A549 (cell line): Measurements from ENCODE around the gene ADAMTS12. TPM values are rescaled to one million over a fixed set of nuclear protein-coding genes. Genes with fewer than 3 reads are reported as not detected.

Source experiments
- ATAC-seq, 2 experiments: fragments of 200-7000 bp in 1 of 2; fragments of >200 bp in 1 of 2; cut with Nextera tagmentation in 1 of 2; cut with Tn5 transposase in 1 of 2; 3 replicates each; pipeline versions ENCODE4 v1.8.0 to v1.9.1; 2018 to 2020; ENCODE audit warnings: mild to moderate bottlenecking in 1 of 2, moderate library complexity in 1 of 2
- CTCF ChIA-PET: fragments of 300-600 bp; sonication (Branson Sonifier 250); formaldehyde crosslinking; extraction: SDS; loops from one replicate; lab custom pipeline; 2021; ENCODE audit warnings: antibody characterized with exemption, inconsistent platforms; lab: Yijun Ruan, JAX
- POLR2A ChIA-PET: fragments of 350-600 bp; formaldehyde crosslinking; extraction: SDS; loops from one replicate; lab custom pipeline; 2021; ENCODE audit warnings: antibody characterized with exemption, inconsistent platforms; lab: Yijun Ruan, JAX
- DNase-seq, 2 experiments: peaks; one replicate each; pipeline versions ENCODE4 v3.0.0 to v3.0.0-alpha.2; 2011 to 2016; ENCODE audit warnings: low read depth in 1 of 2, low spot score in 1 of 2
- FAIRE-seq: peaks from 2 replicates; lab custom pipeline; 2011; peaks lifted over from hg19 to GRCh38; lab: Jason Lieb, UNC
- H3K27ac ChIP-seq, 2 experiments: fragments of >200 bp; sonication (Bioruptor Twin); formaldehyde crosslinking; 3 replicates each; pipeline ENCODE4 v1.5.1; 2016 to 2017
- H3K4me1 ChIP-seq: fragments of >200 bp; sonication (Bioruptor Twin); formaldehyde crosslinking; 3 replicates; pipeline ENCODE4 v1.6.1; 2016
- H3K4me2 ChIP-seq: fragments of >200 bp; sonication (Bioruptor Twin); formaldehyde crosslinking; 3 replicates; pipeline ENCODE4 v1.6.1; 2016
- H3K4me3 ChIP-seq: fragments of >200 bp; sonication (Bioruptor Twin); formaldehyde crosslinking; 3 replicates; pipeline ENCODE4 v1.5.1; 2016
- H3K9me3 ChIP-seq: fragments of >200 bp; sonication (Bioruptor Twin); formaldehyde crosslinking; 3 replicates; pipeline ENCODE4 v1.6.1; 2016
- BCL3 ChIP-seq: fragments of >200 bp; sonication (Bioruptor Twin); formaldehyde crosslinking; IDR thresholded peaks from 3 replicates; pipeline ENCODE4 v1.6.1; 2016
- CBX8 ChIP-seq: fragments of 200-600 bp; sonication (generic); IDR thresholded peaks from 2 replicates; pipeline ENCODE4 v1.6.1; 2016
- CHD2 ChIP-seq: fragments of 150-350 bp; IDR thresholded peaks from 2 replicates; pipeline ENCODE4 v1.6.1; 2014; ENCODE audit warnings: low read length; ENCODE audit not compliant: partially characterized antibody
- CHD4 ChIP-seq: fragments of 200-600 bp; sonication (generic); IDR thresholded peaks from 2 replicates; pipeline ENCODE4 v1.6.1; 2016; ENCODE audit warnings: antibody characterized with exemption, mild to moderate bottlenecking, borderline replicate concordance
- CTCF ChIP-seq: fragments of >200 bp; sonication (Bioruptor Twin); formaldehyde crosslinking; IDR thresholded peaks from 3 replicates; pipeline ENCODE4 v1.5.1; 2016
- EHMT2 ChIP-seq: fragments of 200-600 bp; sonication (generic); IDR thresholded peaks from 2 replicates; pipeline ENCODE4 v1.6.1; 2016; ENCODE audit warnings: antibody characterized with exemption, low read depth, mild to moderate bottlenecking, moderate library complexity
- ESRRA ChIP-seq: fragments of 150-350 bp; IDR thresholded peaks from 2 replicates; pipeline ENCODE4 v1.6.1; 2014; ENCODE audit warnings: mild to moderate bottlenecking, low read length, borderline replicate concordance
- FOXS1 ChIP-seq: fragments of 250-450 bp; sonication (Bioruptor Pico); IDR thresholded peaks from 2 replicates; pipeline ENCODE4 v1.5.0; 2020; ENCODE audit warnings: mild to moderate bottlenecking, moderate library complexity
- GATA3 ChIP-seq: IDR thresholded peaks from 2 replicates; pipeline ENCODE4 v1.6.1; 2012; ENCODE audit warnings: borderline replicate concordance
- JUN ChIP-seq, 2 experiments: fragments of >200 bp; sonication (Bioruptor Twin); formaldehyde crosslinking; IDR thresholded peaks; 2 replicates in 1 of 2; 3 replicates in 1 of 2; pipeline ENCODE4 v1.6.1; 2016 to 2017
- MAX ChIP-seq: IDR thresholded peaks from 2 replicates; pipeline ENCODE4 v1.6.1; 2012
- MYC ChIP-seq: IDR thresholded peaks from 2 replicates; pipeline ENCODE4 v1.6.1; 2012; ENCODE audit warnings: mild to moderate bottlenecking, inconsistent platforms, low read length, improper control_type of control experiment, borderline replicate concordance
- NPAS2 ChIP-seq: fragments of 250-450 bp; sonication (Bioruptor Pico); IDR thresholded peaks from 2 replicates; pipeline ENCODE4 v1.8.0; 2022; ENCODE audit warnings: mild to moderate bottlenecking, moderate library complexity, borderline replicate concordance
- POLR2A ChIP-seq: IDR thresholded peaks from 2 replicates; pipeline ENCODE4 v1.6.1; 2012; ENCODE audit warnings: mild to moderate bottlenecking, low read length
- SMC3 ChIP-seq: fragments of >200 bp; sonication (Bioruptor Twin); formaldehyde crosslinking; IDR thresholded peaks from 3 replicates; pipeline ENCODE4 v1.6.1; 2018; ENCODE audit warnings: inconsistent platforms
- ZSCAN20 ChIP-seq: fragments of 250-450 bp; sonication (Bioruptor Pico); IDR thresholded peaks from 2 replicates; pipeline ENCODE4 v1.8.0; 2022; ENCODE audit warnings: mild to moderate bottlenecking, moderate library complexity
- WGBS: methylation state at CpG from one replicate; pipeline ENCODE4 v1.1.6; 2017; ENCODE audit errors: missing lambda C conversion rate; 5-methylcytosine and 5-hydroxymethylcytosine counted together
- polyA plus RNA-seq, 4 experiments: library from polyadenylated mRNA; depleted of rRNA in 3 of 4; stranded (reverse); fragments of >200 nt; fragmentation: RNase III in 1 of 4; extraction: RNeasy Plus Mini Kit Qiagen cat#74134 plus additional on column Dnase treatment in 1 of 4; gene quantifications; 2 replicates in 3 of 4; 3 replicates in 1 of 4; pipeline ENCODE4 v1.2.3, GENCODE V29; 2011 to 2017

The ADAMTS12 gene
- polyA plus RNA-seq, 2 of the 4 experiments (the other 2 are of a cell fraction), result 4.8 to 6.8 TPM

- TF ChIP-seq BCL3 (no peak), NPAS2 (no peak), CBX8 (no peak), FOXS1 (CRISPR knock-in tag) (no peak), CHD4 (no peak), ESRRA (no peak), CHD2 (no peak), ZSCAN20 (CRISPR knock-in tag) (no peak), EHMT2 (no peak), SMC3 (no peak), CTCF (no peak), POLR2A (no peak), JUN (IDR thresholded peaks at IDR 0.05) (no peak)
- DNase-seq (no peak), ATAC-seq (no peak), FAIRE-seq (no peak)
- H3K9me3 ChIP-seq, result no peaks in the 10 kb centered on the region
- CTCF ChIA-PET, result interaction anchor here (1.2 kb wide), 1 partner anchor 91 kb away, joined by 3 read pairs; no protein-coding TSS in a partner anchor
- no peak overlapping the region for H3K27ac ChIP-seq
- POLR2A ChIA-PET, result no interaction called here
- H3K4me1 ChIP-seq, result peaks cover 19% of the 10 kb centered on the region
- no peak overlapping the region for H3K4me2 ChIP-seq
- 56% methylated on average over 1 of the region's 1 CpG for WGBS
- no peak overlapping the region for H3K4me3 ChIP-seq
These were observed 62.4 kb downstream of the ADAMTS12 start for GRCh38 chr5:33829430-33829829.

GRCh38 chr5:33828626-33829308, 63.0 kb downstream of the ADAMTS12 start:
- POLR2A ChIA-PET, result no interaction called here
- H3K4me3 ChIP-seq, result no peak overlapping the region
- FAIRE-seq, result no peak
- DNase-seq, result no peak
- peaks cover 17% of the 10 kb centered on the region for H3K4me1 ChIP-seq
- peak in 1 of 2 experiments; percentile 46; a peak in 1 of 6 replicates for ATAC-seq
- CTCF ChIA-PET, result interaction anchor here (1.2 kb wide), 1 partner anchor 92 kb away, joined by 3 read pairs; no protein-coding TSS in a partner anchor
- WGBS, result 44% methylated on average over 7 of the region's 7 CpGs
- H3K27ac ChIP-seq, result peak overlapping the region in 1 of 2 experiments; percentile 46; a peak in 1 of 6 replicates
- TF ChIP-seq ESRRA (no peak), MYC (no peak)
- H3K9me3 ChIP-seq, result no peaks in the 10 kb centered on the region
- H3K4me2 ChIP-seq, result no peak overlapping the region

GRCh38 chr5:33827885-33828284, 63.9 kb downstream of the ADAMTS12 start:
- no peak for FAIRE-seq

More at GRCh38 chr5:33827885-33828284, 63.9 kb downstream of the ADAMTS12 start:
- 14% methylated on average over 1 of the region's 1 CpG for WGBS
- no peak overlapping the region for H3K27ac ChIP-seq
- TF ChIP-seq MAX (no peak), CHD2 (no peak), GATA3 (no peak)
- TF ChIP-seq, all 56 proteins: peak for 0
- POLR2A ChIA-PET, result no interaction called here
- Histone ChIP-seq H3K4me3 (no peak overlapping the region), H3K9me3 (no peaks in the 10 kb centered on the region), H3K4me2 (peak overlapping the region; percentile 16; the same call in 1 of the 3 replicates), H3K4me1 (peaks cover 17% of the 10 kb centered on the region)
- CTCF ChIA-PET, result no interaction called here
- peak; percentile 62 to 73; a peak in 4 of 6 replicates for ATAC-seq
- peak in 1 of 2 experiments; percentile 22 for DNase-seq
